Measurements from ENCODE around the gene SAC3D1. TPM values are rescaled to one million over a fixed set of nuclear protein-coding genes. Genes with fewer than 3 reads are reported as not detected.
A peak's percentile ranks its signal among the peaks of the same experiment; 100 is the strongest.

Gene SAC3D1
- total RNA-seq, 4 donors from 2014 or later, result 10.9 to 21.5 (median 13.9) TPM

GRCh38 chr11:65047581-65048422 is 6.8 kb downstream of the SAC3D1 start:
- H3K4me1 ChIP-seq, result peaks cover 0 to 41% (median 0%) of the 10 kb centered on the region in 4 donors
- no peaks in the 10 kb centered on the region for H3K9me3 ChIP-seq
- no peak for TF ChIP-seq CTCF (IDR thresholded peaks at IDR 0.05)
- no peak for TF ChIP-seq POLR2A (IDR thresholded peaks at IDR 0.05)
- peak; percentile 48 to 63 (median 55) for DNase-seq
- peak overlapping the region; percentile 44 to 55 (median 46) for H3K4me3 ChIP-seq
- H3K36me3 ChIP-seq, result peaks cover 0 to 26% (median 0%) of the 10 kb centered on the region in 3 donors
- H3K27me3 ChIP-seq, result no peaks in the 10 kb centered on the region
- H3K27ac ChIP-seq, result peak overlapping the region; percentile 36 to 69 (median 62)

- H3K27ac ChIP-seq, result no peak overlapping the region
- H3K4me1 ChIP-seq, result peaks cover 0 to 34% (median 4%) of the 10 kb centered on the region in 4 donors
- no peaks in the 10 kb centered on the region for H3K9me3 ChIP-seq
- H3K27me3 ChIP-seq, result no peaks in the 10 kb centered on the region
- no peak for DNase-seq
- H3K36me3 ChIP-seq, result peaks cover 0 to 5% (median 0%) of the 10 kb centered on the region in 3 donors
- TF ChIP-seq CTCF (IDR thresholded peaks at IDR 0.05), result no peak
- no peak for TF ChIP-seq POLR2A (IDR thresholded peaks at IDR 0.05)
- H3K4me3 ChIP-seq, result no peak overlapping the region
Measured at GRCh38 chr11:65051398-65051858, 10.4 kb downstream of the SAC3D1 start.

- Histone ChIP-seq H3K27ac (no peak overlapping the region), H3K36me3 (peaks cover 0 to 5% (median 0%) of the 10 kb centered on the region in 3 donors), H3K9me3 (no peaks in the 10 kb centered on the region), H3K27me3 (no peaks in the 10 kb centered on the region), H3K4me3 (peak overlapping the region in 2 of 4 donors; percentile 10 to 13), H3K4me1 (peaks cover 0 to 17% (median 4%) of the 10 kb centered on the region in 4 donors)
- peak in 2 of 3 donors; percentile 48 to 65 for DNase-seq
- TF ChIP-seq POLR2A (IDR thresholded peaks at IDR 0.05) (no peak), CTCF (IDR thresholded peaks at IDR 0.05) (no peak)
Measured at GRCh38 chr11:65053827-65054508, 13.0 kb downstream of the SAC3D1 start.

- H3K9me3 ChIP-seq, result no peaks in the 10 kb centered on the region
- H3K36me3 ChIP-seq, result peaks cover 0 to 5% (median 0%) of the 10 kb centered on the region in 3 donors
- H3K27ac ChIP-seq, result no peak overlapping the region
- H3K4me1 ChIP-seq, result peaks cover 0 to 29% (median 7%) of the 10 kb centered on the region in 4 donors
- DNase-seq, result no peak
- TF ChIP-seq POLR2A (IDR thresholded peaks at IDR 0.05) (no peak), CTCF (IDR thresholded peaks at IDR 0.05) (no peak)
- no peaks in the 10 kb centered on the region for H3K27me3 ChIP-seq
- no peak overlapping the region for H3K4me3 ChIP-seq
Measured at GRCh38 chr11:65055538-65055937, 14.5 kb downstream of the SAC3D1 start.

GRCh38 chr11:65056999-65057398 is 16.0 kb downstream of the SAC3D1 start:
- Histone ChIP-seq H3K4me3 (peak overlapping the region in 2 of 4 donors; percentile 56 to 58), H3K27ac (peak overlapping the region in 1 of 4 donors; percentile 87), H3K4me1 (peaks cover 0 to 34% (median 7%) of the 10 kb centered on the region in 4 donors), H3K9me3 (no peaks in the 10 kb centered on the region), H3K36me3 (peaks cover 0 to 3% (median 0%) of the 10 kb centered on the region in 3 donors), H3K27me3 (no peaks in the 10 kb centered on the region)
- no peak for TF ChIP-seq POLR2A (IDR thresholded peaks at IDR 0.05)
- TF ChIP-seq CTCF (IDR thresholded peaks at IDR 0.05), result no peak
- DNase-seq, result no peak

Data from Peyer's patch (tissue), 4 donors.